K562 (cell line): Measurements from ENCODE around the gene LYAR. TPM values are rescaled to one million over a fixed set of nuclear protein-coding genes. Genes with fewer than 3 reads are reported as not detected.

Experiments
- CHD7 ChIP-seq: fragments of 200-600 bp; sonication (generic); IDR thresholded peaks from one replicate; pipeline ENCODE4 v1.6.1; 2012; ENCODE audit warnings: mild to moderate bottlenecking, low read depth, low read length, inconsistent platforms
- polyA plus RNA-seq, 8 experiments: library from polyadenylated mRNA; depleted of rRNA in 4 of 8; stranded (reverse) in 5 of 8; unstranded in 3 of 8; fragments of >200 nt; fragmentation: Nextera tagmentation in 2 of 8; fragmentation: Illumina TruSeq in 1 of 8; extraction: Ambion mirVana in 2 of 8; extraction: Trizol in 1 of 8; gene quantifications; 2 replicates each; pipeline versions ENCODE4 v1.2.1 to v1.2.3, GENCODE V29; 2011 to 2014; ENCODE audit warnings: inconsistent platforms in 1 of 8, missing spikeins in 1 of 8
- total RNA-seq, 7 experiments: library from RNA; depleted of rRNA in 6 of 7; stranded (reverse); fragments of >200 nt in 6 of 7; fragmentation: Illumina TruSeq in 2 of 7; extraction: Trizol in 2 of 7; gene quantifications; 2 replicates each; pipeline versions ENCODE4 v1.2.1 to v1.2.3, GENCODE V29; 2011 to 2021; ENCODE audit warnings: low replicate concordance in 1 of 7

The LYAR gene
- total and polyA plus RNA-seq, 9 of the 15 experiments (the other 6 are each of a cell fraction or from before 2014, with no cell fraction given) = 28.3 to 172 (median 127) TPM

GRCh38 chr4:4306920-4307319, 17.0 kb upstream of the LYAR start (continued):
- no peak for TF ChIP-seq CHD7
- TF ChIP-seq, all 486 proteins: peak for 0
